NCI-H1105 treated with DMSO at 0.1 percent for 48 hours (cell line): ENCODE results near the gene AATF.

Source experiments
- DNase-seq: peaks from one replicate; lab custom pipeline; 2025; lab: John Stamatoyannopoulos, UW

The AATF gene, protein sequence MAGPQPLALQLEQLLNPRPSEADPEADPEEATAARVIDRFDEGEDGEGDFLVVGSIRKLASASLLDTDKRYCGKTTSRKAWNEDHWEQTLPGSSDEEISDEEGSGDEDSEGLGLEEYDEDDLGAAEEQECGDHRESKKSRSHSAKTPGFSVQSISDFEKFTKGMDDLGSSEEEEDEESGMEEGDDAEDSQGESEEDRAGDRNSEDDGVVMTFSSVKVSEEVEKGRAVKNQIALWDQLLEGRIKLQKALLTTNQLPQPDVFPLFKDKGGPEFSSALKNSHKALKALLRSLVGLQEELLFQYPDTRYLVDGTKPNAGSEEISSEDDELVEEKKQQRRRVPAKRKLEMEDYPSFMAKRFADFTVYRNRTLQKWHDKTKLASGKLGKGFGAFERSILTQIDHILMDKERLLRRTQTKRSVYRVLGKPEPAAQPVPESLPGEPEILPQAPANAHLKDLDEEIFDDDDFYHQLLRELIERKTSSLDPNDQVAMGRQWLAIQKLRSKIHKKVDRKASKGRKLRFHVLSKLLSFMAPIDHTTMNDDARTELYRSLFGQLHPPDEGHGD

DNA sequence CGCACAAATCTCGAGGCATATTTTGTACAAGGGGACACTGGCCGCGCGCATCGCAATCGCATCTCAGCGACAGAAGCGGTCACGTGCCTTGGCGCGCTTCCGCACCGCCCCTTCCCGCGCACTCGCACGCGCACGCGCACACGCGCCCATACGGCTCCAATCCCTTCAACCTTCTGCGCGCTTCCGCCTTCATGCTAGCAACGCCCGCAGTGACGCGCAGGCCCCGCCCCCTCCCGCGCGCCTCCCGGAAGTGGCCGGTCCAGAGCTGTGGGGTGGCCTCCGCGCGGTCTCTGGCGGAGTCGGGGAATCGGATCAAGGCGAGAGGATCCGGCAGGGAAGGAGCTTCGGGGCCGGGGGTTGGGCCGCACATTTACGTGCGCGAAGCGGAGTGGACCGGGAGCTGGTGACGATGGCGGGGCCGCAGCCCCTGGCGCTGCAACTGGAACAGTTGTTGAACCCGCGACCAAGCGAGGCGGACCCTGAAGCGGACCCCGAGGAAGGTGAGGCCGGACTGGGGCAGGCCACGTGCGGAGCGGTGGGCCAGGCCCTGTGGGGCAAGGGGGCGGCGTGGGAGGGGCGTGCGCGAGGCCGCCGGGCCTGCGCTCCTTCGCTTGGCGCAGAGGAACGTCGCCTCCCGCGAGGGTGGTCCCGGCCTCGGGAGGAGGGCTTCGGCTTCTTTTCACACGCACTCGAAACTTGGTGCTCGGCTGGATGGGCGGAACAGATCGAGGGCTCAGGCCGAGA is at the start of gene AATF:
TSS of gene AATF (plus strand) at position 238 of the 744 bp plus-strand sequence. CDS start at position 410, 172 bp downstream.
- DNase-seq: peak; percentile 90

DNA sequence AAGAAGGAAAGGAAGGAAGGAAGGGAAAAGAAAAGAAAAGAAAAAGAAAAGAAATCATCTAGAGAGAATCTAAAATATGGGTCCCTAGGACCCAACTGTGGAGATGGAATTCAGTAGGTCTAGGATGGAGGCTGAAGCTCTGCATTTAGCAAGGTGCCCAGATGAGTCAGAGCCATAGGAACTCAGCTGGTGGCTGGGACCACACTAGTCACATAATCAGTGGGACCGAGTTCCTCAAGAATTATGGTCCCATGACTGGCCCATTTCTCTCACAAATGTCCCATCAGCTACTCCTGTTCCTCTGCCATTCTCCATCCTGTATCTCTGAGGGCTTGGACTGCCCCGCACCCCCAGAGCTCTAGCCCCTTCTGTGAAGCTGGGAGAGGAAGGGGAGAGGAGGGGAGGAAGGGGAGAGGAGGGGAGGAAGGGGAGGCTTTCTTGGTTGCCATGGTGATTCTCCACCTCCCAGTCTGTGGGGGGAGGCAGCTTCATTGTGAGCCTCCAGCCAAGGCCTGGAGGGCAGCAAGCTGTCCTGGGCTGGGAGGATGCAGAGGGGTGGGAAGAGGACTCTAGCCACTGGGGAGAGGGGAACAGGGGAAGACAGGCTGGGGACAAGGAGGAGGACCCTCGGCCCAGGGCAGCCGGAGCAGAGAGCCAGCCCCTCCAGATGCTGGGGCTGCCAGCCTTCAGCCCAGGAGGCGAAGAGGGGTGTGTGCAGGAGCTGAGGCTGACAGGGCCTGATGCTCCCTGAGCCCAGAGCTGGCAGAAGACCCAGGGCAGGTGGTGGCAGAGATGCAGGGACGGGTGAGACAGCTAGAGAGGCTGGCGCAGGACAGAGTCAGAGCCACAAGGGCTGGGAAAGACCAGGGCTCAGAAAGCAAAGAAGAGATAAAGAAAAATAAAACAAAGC is 49.2 kb upstream of the AATF start:
- no peak for DNase-seq

DNA sequence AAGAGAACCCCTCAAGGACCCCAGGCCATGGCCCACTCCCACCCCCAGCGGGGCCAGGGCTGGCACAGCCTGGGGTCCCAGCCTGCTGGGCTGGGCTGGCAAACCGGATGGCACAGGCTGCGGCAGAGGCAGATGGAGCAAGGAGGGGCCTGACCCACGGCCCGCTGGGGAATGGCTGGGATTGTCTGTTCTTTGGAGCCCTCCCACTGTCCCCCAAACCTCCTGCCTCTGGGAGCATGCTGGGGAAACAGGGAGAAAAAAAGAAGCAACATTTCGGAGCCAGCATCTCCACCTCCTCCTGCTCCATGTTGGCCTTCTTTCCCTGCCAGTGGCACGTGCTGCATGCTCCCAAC is 48.6 kb upstream of the AATF start:
- DNase-seq: no peak

DNA sequence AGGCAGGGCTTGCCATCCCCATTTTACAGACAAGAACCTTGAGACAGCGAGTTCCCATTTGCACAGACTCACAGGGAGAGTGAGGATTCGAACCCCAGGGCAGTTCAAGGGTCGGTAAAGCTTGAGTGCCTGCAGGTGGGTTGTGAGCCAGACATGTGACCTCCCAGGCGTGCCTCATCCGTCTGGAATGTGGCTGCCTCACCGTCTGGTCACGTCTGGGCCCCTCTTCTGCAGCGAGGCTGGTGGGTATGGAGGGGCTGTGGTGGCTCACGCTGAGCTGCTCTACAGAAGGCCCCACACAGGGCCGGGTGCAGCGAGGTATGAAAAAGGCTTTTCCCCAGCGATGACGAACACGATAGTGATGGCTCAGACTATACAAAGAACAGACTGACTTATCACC is 47.2 kb upstream of the AATF start:
- DNase-seq: no peak

DNA sequence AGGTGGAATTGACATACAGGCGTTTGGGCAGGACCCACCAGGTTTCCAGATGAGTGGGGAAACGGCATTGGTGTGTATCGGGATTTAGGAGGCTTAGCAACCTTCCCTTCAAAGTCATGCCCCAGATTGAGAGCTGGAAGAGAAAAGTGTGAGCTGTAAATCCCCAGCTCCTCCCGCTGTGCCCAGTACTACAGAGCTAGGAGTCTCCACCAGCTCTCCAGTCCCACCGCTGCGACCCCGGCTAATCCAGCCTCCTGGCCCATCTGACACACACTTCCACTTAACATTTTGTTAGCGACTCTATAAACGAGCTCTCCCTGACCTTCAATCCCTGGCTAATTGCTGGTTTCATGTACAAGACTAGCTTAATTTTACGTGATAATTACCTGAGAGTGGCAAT is 41.3 kb upstream of the AATF start:
- DNase-seq: no peak

DNA sequence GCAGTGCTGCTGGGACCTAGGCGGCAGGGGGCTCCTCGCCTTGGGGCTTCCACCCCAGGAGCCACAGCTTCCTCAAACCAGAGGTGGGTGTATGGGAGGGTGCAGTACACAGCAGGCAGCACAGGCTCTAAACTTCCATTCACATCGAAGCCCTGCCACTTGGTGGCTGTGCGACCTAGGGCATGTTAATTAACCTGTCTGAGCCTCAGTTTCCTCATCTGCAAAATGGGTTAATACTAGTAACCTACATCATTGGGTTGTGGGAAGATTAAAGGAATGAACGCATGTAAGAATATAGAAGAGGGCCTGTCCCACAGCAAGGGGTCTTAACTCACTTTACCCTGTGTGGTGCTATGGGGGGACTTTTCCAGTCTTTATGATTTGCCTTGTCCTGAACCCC is 38.2 kb upstream of the AATF start:
- no peak for DNase-seq

DNA sequence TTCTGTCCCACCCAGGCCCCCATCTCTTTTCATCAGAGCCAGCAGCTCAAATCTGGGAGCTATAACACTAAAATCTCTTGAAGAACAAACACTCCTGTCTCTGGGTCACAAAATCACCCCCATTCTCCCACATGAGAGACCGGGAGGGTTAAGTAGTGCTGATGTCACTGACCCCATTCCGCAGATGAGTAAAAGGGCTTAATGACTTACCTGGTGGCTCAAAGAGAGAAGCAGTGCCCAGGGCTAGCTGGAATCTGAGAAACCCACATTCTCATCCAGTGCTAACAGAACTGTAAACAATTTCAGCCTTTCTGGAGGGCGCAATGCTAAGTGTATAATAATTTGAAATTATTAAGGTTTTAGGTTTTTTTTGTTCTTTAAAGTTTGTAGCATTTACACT is 37.8 kb upstream of the AATF start:
- no peak for DNase-seq

DNA sequence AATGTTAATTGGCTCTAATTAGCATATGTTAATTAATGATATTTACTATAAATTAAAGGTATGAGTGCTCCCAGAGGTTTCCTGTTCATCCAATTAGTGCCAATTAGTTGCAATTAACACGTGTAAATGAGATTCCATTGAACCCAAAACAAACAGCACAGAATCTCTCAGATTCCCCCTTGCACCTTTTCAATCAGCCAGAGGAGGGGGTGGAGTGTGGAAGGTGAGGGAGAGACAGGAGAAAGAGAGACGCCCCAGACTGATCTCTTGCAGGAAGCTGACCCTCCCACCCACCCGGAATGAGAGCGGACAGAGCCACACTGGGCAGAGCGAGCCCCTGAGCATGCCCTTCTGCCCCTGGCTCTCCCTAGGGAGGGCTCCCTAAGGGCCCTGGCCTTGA is 35.6 kb upstream of the AATF start:
- DNase-seq: no peak

DNA sequence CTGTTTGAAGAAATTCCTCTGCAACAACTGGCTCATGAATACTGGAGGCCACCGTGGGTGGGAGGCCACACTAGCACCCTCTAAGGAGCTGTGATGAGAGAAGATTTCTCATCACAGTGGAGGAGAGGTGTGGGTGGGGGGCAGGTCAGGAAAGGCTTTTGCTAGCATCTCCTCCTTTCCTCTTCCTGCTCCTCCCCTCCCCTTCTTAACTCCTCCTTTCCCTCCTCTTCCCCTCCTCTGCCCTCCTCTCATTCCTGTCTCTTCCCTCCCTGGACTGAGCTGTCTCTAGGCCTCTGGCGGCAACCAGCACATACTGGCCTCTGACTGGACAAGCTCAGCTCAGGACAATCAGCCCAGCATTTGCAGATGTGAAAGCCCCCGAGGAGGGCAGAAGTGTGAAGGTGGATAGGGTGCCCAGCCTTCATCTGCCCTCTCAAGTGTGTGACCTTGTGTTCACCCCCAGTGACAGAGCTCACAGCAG is 30.5 kb upstream of the AATF start:
- no peak for DNase-seq

DNA sequence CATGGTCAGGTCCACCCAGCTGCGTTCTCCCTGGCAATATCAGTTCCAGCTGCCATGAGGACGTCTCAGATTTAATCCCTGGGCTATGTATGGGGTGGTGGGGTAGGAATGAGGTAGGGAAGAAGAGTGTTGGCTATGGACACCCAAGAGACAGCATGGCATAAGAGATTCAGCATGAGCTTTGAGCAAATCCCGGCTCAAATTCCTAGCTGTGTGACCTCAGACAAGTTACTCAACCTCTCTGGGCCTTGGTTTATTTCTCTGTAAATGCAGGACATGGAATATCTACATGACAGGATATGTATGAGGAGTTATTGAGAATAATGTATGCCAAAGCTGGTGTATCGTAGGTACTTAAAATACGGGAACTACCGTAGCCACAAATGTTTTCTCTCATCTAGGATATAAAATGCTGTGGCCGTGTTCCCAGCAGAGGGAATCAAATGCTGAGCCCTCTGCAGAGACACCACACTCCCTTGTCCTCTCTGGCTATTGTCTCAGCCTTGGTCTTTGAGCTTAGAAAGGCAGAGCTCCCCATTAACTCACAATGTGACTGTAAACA is 29.3 kb upstream of the AATF start:
- DNase-seq: no peak

DNA sequence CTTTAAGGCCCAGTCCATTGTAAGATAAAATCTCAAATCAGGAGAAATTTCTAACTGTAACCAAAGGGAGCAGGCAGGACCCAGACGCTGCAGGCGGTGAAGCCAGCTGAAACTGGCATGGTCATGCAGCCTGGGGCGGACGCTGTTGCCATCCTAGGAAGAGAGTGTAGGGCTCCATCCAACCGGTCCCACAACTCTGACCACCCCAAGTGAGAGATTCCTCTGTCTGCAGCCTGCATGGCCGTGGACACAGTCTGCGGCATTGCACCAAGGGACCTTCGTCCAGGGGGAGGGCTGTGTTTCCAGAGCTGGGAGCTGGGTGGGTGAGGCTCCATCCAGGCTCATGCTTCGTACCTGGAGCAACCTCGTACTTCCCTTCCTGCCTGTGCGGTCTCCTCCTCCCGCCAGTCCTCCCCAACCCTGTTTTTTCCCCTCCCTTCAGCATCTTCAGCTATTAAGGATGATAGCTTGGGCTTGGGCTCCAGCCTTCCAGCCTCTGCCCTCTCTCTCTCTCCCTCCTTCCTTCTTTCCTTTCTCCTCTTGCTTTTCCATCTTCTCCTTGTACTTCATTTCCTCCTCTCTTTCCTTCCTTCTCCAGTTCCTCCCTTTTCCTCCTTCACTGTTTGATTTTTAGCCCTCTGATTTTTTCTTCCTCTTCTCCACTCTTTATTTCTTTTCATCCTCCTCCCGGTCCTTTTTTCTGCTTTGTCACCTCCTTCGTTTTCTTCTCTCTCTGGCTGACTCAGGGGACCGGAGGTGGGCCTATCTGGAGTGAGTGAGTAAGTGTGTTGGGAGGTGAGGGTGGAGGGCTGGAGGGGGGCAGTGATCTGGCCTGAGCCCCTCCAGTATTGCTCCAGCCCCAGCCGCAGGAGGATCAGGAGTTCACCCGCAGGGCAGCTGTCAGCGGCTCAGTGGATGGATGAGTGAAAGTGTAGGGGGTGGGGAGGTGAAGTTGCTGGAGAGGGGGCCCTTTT is 28.4 kb upstream of the AATF start:
- DNase-seq: no peak

DNA sequence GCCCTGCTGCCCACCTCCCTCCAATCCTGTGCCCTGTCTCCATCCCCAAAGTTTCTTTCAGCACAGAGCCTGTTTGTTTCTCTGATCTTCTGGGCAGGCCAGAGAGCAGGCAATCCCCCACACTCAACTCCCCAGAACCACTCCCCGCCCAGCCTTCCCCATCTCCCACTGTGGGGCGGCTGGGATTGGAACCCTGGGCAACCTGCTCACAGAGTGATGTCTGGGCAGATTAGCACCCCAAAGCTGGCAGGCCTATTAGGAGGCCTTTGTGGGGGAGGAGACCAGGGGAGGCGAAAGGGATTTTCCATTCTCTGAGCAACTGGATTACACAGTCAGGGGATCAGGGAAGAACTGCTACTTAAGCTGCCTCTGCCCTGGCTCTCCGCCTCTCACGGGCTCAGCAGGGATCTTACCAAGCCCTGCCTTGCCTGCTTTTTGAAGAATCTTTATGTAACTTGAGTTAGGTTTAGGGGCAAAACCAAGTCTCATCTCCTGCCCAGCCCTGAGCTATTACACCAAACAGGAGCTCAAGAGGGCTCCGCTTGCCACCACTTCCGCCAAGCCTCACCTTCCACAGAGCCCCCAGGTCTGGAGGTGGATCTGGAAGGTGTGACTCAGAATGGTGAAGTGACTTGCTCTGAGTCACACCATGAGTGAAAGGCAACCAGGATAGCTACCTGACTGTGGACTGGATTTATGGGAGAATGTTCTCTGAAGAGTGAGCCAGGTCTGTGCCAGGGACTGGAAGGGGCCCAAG is 27.5 kb upstream of the AATF start:
- DNase-seq: no peak

DNA sequence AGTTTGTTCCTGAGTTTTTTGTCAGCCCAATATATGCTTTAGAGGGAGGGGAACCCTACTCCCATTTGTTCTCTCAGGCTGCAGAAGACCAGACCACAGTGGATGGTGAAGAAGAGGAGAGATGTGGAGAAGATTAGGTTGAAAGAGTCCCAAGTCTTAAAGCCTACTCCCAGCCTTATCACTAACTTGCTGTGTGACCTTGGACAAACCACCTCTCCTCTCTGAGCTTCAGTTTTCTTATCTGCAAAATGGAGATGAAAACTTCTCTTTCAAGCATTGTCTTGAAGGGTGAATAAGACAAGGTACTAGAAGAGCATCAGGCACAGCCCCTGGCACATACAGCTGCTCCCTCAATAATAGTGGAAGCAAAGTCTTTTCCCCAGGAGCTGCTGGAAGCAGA is 26.6 kb upstream of the AATF start:
- no peak for DNase-seq

DNA sequence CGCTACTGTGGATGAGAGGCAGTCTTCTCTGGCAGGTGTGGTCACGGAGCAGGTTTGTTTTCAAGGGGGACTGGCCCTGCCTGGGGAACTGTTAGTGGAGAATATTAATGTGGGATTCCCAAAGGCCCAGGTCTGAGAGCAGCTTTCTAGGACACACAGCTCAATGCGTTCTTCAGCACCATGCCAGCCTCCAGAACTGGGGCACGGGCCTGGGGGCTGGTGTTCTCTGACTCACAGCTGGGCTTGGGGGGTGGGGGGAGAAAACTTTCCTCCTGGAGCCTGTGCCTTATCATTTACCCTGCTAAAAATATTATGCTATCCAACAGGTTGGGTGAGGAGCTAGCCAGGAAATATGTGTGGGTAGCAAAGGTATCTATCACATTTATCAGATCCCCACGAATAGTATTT is 24.9 kb upstream of the AATF start:
- no peak for DNase-seq

DNA sequence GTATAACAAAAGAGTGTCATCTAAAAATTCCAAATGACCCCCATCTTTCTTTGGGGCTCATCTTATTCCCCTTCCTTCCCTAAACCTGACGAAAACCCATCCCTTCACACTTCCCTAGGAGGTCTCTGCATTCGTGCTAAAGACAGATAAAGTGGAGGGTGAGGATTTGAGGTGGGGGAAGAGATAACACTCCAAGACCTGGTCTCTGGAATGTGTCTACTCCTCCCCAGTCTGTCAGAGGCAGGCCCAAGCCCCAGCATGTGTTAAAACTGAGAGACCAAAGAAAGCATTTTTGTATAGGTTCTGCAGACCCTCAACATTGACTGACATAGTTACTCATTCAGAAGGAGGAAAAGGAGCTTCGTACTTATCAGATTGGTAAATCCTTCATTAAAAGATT is 22.5 kb upstream of the AATF start:
- no peak for DNase-seq

DNA sequence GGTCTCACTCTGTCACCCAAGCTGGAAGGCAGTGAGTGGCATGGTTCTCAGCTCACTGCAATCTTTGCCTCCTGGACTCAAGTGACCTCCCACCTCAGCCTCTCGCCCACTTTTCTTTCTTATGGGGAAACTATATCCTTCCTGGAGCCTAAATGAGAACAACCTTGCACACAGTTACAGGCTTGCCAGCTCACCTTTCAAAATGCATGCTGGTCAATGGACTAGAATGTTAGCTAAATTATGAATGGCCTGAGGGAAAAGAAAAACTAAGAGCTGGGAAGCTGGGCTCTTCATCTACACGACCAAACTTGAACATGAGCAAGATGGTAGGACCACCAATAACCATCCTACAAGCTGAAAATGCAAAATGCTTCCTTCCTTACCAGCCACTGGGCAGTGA is 22.1 kb upstream of the AATF start:
- no peak for DNase-seq

DNA sequence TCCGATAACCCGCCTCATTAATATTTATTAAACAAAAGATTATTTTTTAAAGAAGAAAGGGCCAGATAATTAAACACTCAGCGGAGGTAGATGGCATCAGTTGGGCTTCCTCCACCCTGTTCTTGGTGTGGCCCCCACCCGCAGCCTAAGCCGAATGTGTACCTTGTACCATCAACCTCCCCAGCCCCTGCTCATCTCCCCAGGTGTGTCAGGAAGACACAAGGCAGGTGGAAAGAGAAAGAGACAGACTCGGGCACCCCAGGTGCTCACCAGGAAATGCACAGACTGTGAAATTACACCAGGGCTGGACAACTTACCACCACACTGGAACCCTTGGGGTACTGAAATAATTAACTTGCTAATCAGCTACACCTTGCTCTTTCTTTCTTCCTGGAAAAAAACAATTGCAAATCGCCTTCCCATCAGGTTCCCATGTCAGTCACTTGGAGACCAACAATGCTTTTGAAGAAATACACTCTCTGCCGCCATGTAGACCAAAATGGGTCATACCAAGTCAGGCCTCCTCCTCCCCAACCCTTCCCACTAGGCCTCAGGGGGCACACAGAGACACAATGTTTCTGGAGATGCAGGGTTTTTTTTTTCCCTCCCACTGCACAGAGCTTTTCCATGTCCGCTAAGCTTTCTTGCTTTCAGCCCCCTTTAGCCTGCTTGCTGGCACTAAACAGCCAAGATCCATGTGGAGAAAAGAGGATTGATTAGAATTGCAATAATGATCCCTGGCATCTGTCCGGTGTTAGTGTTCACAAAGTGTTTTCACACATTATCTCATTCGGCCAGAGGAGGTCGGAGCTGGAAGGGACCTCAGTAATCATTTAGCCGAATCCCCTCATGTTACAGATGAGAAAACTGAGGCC is 20.0 kb upstream of the AATF start:
- DNase-seq: no peak

DNA sequence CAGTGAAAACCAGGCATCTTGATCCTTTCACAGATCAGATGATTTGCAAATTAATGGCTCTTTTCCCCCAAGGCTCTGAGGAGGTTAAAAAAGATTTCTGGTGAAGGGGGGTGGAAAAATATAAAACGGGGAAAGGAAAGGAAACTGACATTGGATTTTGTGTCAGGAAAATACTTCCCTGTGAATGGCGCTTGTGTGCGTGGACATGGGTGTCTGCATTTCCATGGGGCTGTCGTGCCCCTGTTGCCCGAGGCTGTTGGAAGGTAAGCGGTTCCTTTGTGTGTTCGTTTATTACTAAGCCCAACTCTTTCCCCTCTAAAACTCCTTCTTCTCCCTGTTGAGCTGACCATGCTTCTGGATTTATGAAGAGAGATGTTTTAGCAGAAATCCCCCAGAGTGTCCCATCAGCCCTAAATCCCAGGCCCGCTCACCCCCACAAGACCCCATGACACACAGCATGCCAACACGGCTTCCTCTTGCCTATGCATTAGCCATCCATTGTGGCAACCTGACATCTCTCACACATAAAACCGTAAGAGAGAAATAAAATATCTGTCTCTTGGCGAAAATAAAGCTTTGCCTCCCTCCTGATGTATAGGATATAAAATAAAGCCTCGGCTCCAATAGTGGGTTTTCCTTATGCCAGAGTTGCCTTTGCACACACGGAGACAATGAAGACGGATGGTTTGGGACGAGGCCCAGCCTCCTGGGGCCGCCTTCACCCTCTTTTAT is 18.7 kb upstream of the AATF start:
- no peak for DNase-seq
